HL-60 (cell line): ENCODE results near the gene PUM1.

Experiments
- DNase-seq, 2 experiments: peaks; one replicate each; pipeline ENCODE4 v3.0.0-alpha.2; 2010 to 2020; ENCODE audit warnings: low read depth in 1 of 2, low spot score in 1 of 2
- H3K27ac ChIP-seq: fragments of 250-450 bp; sonication (Bioruptor Pico); replicated peaks from 2 replicates; pipeline ENCODE4 v1.5.1; 2020; ENCODE audit warnings: mild to moderate bottlenecking, moderate library complexity
- H3K27me3 ChIP-seq: fragments of 250-450 bp; sonication (Bioruptor Pico); 2 replicates; pipeline ENCODE4 v1.5.1; 2021; ENCODE audit warnings: mild to moderate bottlenecking, moderate library complexity; ENCODE audit not compliant: insufficient read depth, poor library complexity, severe bottlenecking
- H3K4me3 ChIP-seq: replicated peaks from 2 replicates; pipeline ENCODE4 v1.5.1; 2011; ENCODE audit warnings: mild to moderate bottlenecking, control low read depth, low read length; ENCODE audit not compliant: insufficient read depth
- GABPA ChIP-seq: IDR thresholded peaks from 2 replicates; pipeline ENCODE4 v1.6.1; 2012; ENCODE audit warnings: low read depth
- POLR2AphosphoS5 ChIP-seq: IDR thresholded peaks from 2 replicates; pipeline ENCODE4 v1.6.1; 2012; ENCODE audit warnings: low read depth
- SPI1 ChIP-seq: IDR thresholded peaks from 2 replicates; pipeline ENCODE4 v1.6.1; 2012; ENCODE audit warnings: low read depth, mild to moderate bottlenecking, borderline replicate concordance
- TF ChIP-seq, protein P1 (sequence below): IDR thresholded peaks from one replicate; pipeline ENCODE4 v1.5.1; 2011; ENCODE audit warnings: low read length, control low read depth, inconsistent platforms; ENCODE audit not compliant: insufficient read depth
- TF ChIP-seq, protein P2 (sequence below): IDR thresholded peaks from 2 replicates; pipeline ENCODE4 v1.6.1; 2012; ENCODE audit warnings: low read depth; ENCODE audit not compliant: insufficient replicate concordance

PUM1 gene

DNA sequence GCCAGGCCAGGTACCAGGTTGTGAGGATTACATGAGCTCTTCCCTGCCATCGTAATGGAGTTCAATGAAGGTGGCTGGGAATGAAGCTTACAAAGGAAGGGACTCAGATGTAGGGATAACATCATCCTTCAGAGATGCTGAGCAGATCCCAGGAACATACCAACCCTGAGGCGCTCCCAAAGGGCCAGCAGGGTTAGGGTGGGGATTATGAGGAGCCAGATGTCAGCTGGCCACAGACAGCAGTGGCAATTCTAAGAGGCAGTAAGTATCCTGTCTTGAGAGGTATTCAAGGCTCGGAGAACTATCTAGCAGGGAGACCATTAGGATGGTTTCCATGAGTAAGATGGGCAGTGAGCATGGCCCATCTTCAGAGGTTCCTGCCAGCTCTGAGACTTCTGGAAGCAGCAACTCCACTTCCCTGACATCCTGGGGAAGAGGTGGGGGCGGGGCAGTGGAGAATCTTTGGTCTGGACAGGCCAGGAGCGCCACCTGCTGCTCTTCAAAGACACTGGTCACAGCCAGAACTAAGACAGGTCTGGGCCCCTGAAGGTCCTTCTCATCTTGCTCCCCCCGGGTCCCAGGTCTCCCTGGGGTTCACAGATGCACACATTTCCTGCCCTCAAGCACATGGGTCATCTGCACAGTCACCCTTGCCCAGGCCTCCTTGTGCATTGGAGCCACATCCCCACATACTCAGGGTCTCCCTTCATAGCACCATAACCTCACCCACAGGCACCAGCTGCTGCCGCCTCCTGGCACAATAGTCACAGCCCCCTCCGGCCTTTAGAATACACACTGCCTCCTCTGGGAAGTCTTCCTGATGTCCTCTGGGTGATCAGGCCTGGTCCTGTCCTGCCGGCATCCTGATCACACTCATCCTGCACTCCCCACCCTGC is 154.2 kb downstream of the PUM1 start:
- H3K27me3 ChIP-seq, result peaks cover 34% of the 10 kb centered on the region
- peak; percentile 65 to 66 for DNase-seq
- no peak overlapping the region for H3K27ac ChIP-seq
- TF ChIP-seq, protein P1, sequence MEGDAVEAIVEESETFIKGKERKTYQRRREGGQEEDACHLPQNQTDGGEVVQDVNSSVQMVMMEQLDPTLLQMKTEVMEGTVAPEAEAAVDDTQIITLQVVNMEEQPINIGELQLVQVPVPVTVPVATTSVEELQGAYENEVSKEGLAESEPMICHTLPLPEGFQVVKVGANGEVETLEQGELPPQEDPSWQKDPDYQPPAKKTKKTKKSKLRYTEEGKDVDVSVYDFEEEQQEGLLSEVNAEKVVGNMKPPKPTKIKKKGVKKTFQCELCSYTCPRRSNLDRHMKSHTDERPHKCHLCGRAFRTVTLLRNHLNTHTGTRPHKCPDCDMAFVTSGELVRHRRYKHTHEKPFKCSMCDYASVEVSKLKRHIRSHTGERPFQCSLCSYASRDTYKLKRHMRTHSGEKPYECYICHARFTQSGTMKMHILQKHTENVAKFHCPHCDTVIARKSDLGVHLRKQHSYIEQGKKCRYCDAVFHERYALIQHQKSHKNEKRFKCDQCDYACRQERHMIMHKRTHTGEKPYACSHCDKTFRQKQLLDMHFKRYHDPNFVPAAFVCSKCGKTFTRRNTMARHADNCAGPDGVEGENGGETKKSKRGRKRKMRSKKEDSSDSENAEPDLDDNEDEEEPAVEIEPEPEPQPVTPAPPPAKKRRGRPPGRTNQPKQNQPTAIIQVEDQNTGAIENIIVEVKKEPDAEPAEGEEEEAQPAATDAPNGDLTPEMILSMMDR, result peak; percentile 72
- TF ChIP-seq GABPA (no peak), POLR2AphosphoS5 (no peak)
- H3K4me3 ChIP-seq, result no peak overlapping the region

- TF ChIP-seq, protein P1, result no peak
- TF ChIP-seq GABPA (no peak), SPI1 (no peak), POLR2AphosphoS5 (no peak)
- TF ChIP-seq, protein P2, sequence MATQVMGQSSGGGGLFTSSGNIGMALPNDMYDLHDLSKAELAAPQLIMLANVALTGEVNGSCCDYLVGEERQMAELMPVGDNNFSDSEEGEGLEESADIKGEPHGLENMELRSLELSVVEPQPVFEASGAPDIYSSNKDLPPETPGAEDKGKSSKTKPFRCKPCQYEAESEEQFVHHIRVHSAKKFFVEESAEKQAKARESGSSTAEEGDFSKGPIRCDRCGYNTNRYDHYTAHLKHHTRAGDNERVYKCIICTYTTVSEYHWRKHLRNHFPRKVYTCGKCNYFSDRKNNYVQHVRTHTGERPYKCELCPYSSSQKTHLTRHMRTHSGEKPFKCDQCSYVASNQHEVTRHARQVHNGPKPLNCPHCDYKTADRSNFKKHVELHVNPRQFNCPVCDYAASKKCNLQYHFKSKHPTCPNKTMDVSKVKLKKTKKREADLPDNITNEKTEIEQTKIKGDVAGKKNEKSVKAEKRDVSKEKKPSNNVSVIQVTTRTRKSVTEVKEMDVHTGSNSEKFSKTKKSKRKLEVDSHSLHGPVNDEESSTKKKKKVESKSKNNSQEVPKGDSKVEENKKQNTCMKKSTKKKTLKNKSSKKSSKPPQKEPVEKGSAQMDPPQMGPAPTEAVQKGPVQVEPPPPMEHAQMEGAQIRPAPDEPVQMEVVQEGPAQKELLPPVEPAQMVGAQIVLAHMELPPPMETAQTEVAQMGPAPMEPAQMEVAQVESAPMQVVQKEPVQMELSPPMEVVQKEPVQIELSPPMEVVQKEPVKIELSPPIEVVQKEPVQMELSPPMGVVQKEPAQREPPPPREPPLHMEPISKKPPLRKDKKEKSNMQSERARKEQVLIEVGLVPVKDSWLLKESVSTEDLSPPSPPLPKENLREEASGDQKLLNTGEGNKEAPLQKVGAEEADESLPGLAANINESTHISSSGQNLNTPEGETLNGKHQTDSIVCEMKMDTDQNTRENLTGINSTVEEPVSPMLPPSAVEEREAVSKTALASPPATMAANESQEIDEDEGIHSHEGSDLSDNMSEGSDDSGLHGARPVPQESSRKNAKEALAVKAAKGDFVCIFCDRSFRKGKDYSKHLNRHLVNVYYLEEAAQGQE, result no peak
- Histone ChIP-seq H3K4me3 (no peak overlapping the region), H3K27ac (no peak overlapping the region), H3K27me3 (peaks cover 36% of the 10 kb centered on the region)
- peak in 1 of 2 experiments; percentile 26 for DNase-seq
Observed at GRCh38 chr1:30909365-30910068, 156.0 kb downstream of the PUM1 start.

GRCh38 chr1:30908696-30909364 is 156.7 kb downstream of the PUM1 start, which contains the start of gene SDC3:
Gene SDC3, minus strand, starts transcription at chr1:30908758. Its CDS starts 172 bp downstream, at chr1:30908586.
- no peak for DNase-seq
- Histone ChIP-seq H3K27ac (no peak within 1 kb of the TSS), H3K4me3 (no peak within 1 kb of the TSS)

More at GRCh38 chr1:30908696-30909364, 156.7 kb downstream of the PUM1 start, which contains the start of gene SDC3:
- H3K27me3 ChIP-seq, result peaks cover 37% of the 10 kb centered on the region
- TF ChIP-seq, protein P1, result no peak
- TF ChIP-seq POLR2AphosphoS5, result no peak
- TF ChIP-seq, protein P2, result no peak
- no peak for TF ChIP-seq GABPA
- TF ChIP-seq SPI1, result no peak
